Fibroblast of lung (primary cell): ENCODE measurements around the gene BFSP2. TPM values are rescaled to one million over a fixed set of nuclear protein-coding genes. Genes with fewer than 3 reads are reported as not detected.

Experiments used
- DNase-seq, 2 donors: peaks; one replicate each; pipeline versions ENCODE4 v3.0.0 to v3.0.0-alpha.2; 2010; ENCODE audit warnings: low read depth in 2 of 2
- H2AFZ ChIP-seq: 2 replicates; pipeline ENCODE4 v1.5.1; 2012; ENCODE audit warnings: low read length, control low read depth, inconsistent platforms
- H3K27ac ChIP-seq: 2 replicates; pipeline ENCODE4 v1.5.1; 2011; ENCODE audit warnings: low read length, control low read depth; ENCODE audit not compliant: insufficient read depth
- H3K27me3 ChIP-seq: 2 replicates; pipeline ENCODE4 v1.5.1; 2011; ENCODE audit warnings: mild to moderate bottlenecking, low read length; ENCODE audit not compliant: control insufficient read depth, insufficient read depth
- H3K36me3 ChIP-seq: 2 replicates; pipeline ENCODE4 v1.5.1; 2011; ENCODE audit warnings: low read length; ENCODE audit not compliant: control insufficient read depth, insufficient read depth
- H3K4me1 ChIP-seq: 2 replicates; pipeline ENCODE4 v1.5.1; 2011; ENCODE audit warnings: low read length; ENCODE audit not compliant: control insufficient read depth, insufficient read depth; ENCODE audit errors: extremely low read depth
- H3K4me2 ChIP-seq: 2 replicates; pipeline ENCODE4 v1.5.1; 2011; ENCODE audit warnings: low read length, control low read depth; ENCODE audit not compliant: insufficient read depth; ENCODE audit errors: extremely low read depth
- H3K4me3 ChIP-seq, 4 experiments: fragments of 200-600 bp in 1 of 4; sonication (generic) in 1 of 4; replicated peaks in 1 of 4; 2 replicates each; pipeline ENCODE4 v1.5.1; 2011 to 2016; ENCODE audit warnings: low read length in 4 of 4, low read depth in 3 of 4, mild to moderate bottlenecking in 3 of 4, control low read depth in 2 of 4, inconsistent platforms in 1 of 4, mixed read lengths in 1 of 4; ENCODE audit not compliant: insufficient read depth in 1 of 4; ENCODE audit errors: control extremely low read depth in 1 of 4
- H3K79me2 ChIP-seq: 2 replicates; pipeline ENCODE4 v1.5.1; 2012; ENCODE audit warnings: mild to moderate bottlenecking, low read length, inconsistent platforms; ENCODE audit not compliant: control insufficient read depth, insufficient read depth
- H3K9ac ChIP-seq: 2 replicates; pipeline ENCODE4 v1.5.1; 2011; ENCODE audit warnings: mild to moderate bottlenecking, low read length, control low read depth; ENCODE audit not compliant: insufficient read depth
- H3K9me3 ChIP-seq: 2 replicates; pipeline ENCODE4 v1.5.1; 2012; ENCODE audit warnings: low read depth, low read length; ENCODE audit not compliant: control insufficient read depth, insufficient read depth
- H4K20me1 ChIP-seq: 2 replicates; pipeline ENCODE4 v1.5.1; 2011; ENCODE audit warnings: low read length; ENCODE audit not compliant: control insufficient read depth, insufficient read depth; ENCODE audit errors: extremely low read depth
- EZH2 ChIP-seq: IDR thresholded peaks from 2 replicates; pipeline ENCODE4 v1.5.1; 2012; ENCODE audit warnings: low read length, control low read depth, mild to moderate bottlenecking; ENCODE audit errors: missing control alignments
- polyA plus RNA-seq, 2 donors: library from polyadenylated mRNA; depleted of rRNA in 1 of 2; stranded (reverse) in 1 of 2; unstranded in 1 of 2; fragments of >200 nt; gene quantifications; 2 replicates each; pipeline ENCODE4 v1.2.1, GENCODE V29; 2011 to 2012; ENCODE audit warnings: missing spikeins in 1 of 2
- total RNA-seq: library from RNA; depleted of rRNA; stranded (reverse); fragments of >200 nt; gene quantifications from 2 replicates; pipeline ENCODE4 v1.2.1, GENCODE V29; 2014
- TF ChIP-seq, protein P1 (sequence below), 2 donors: IDR thresholded peaks in 1 of 2; conservative IDR thresholded peaks in 1 of 2; 1 replicate in 1 of 2; 2 replicates in 1 of 2; pipeline ENCODE4 v1.5.1; 2011 to 2012; ENCODE audit warnings: low read length in 2 of 2, control low read depth in 1 of 2, inconsistent platforms in 1 of 2, low read depth in 1 of 2, mild to moderate bottlenecking in 1 of 2

BFSP2 gene
- total and polyA plus RNA-seq, 2 donors (not counting 1 experiment from before 2014, with no cell fraction given), result not detected

DNA sequence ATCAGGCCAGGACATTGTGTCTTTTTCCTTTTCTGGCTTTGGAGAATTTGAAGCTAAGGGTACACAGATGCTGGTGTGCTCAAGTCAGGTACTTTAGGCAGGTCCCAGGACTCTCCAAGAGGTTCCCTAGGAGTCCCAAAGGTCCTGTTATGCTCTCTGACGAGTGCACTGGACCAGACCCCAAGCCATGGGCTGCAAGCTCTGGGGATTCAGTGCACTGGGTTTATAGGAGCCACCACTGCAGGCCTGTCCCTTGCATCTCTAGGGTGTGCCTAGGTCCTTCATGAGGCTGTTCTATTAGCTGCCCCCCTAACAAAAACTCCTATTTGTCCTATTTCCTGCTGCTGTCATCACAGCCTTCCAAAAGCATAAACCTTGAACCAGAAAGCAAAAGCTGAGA, 31.9 kb upstream of the BFSP2 start:
- TF ChIP-seq, protein P1, sequence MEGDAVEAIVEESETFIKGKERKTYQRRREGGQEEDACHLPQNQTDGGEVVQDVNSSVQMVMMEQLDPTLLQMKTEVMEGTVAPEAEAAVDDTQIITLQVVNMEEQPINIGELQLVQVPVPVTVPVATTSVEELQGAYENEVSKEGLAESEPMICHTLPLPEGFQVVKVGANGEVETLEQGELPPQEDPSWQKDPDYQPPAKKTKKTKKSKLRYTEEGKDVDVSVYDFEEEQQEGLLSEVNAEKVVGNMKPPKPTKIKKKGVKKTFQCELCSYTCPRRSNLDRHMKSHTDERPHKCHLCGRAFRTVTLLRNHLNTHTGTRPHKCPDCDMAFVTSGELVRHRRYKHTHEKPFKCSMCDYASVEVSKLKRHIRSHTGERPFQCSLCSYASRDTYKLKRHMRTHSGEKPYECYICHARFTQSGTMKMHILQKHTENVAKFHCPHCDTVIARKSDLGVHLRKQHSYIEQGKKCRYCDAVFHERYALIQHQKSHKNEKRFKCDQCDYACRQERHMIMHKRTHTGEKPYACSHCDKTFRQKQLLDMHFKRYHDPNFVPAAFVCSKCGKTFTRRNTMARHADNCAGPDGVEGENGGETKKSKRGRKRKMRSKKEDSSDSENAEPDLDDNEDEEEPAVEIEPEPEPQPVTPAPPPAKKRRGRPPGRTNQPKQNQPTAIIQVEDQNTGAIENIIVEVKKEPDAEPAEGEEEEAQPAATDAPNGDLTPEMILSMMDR (conservative IDR thresholded peaks at IDR 0.05 in 1 of 2, IDR thresholded peaks at IDR 0.05 in 1 of 2; ENCODE audit: low read depth in 1 of 2, low read length in 2 of 2), result no peak
- no peak for TF ChIP-seq EZH2
- Histone ChIP-seq H3K4me2 (no peak overlapping the region), H3K36me3 (no peaks in the 10 kb centered on the region), H3K79me2 (no peaks in the 10 kb centered on the region), H3K27me3 (no peaks in the 10 kb centered on the region), H2AFZ (no peak overlapping the region), H3K27ac (no peak overlapping the region), H4K20me1 (no peaks in the 10 kb centered on the region), H3K9me3 (no peaks in the 10 kb centered on the region), H3K4me3 (no peak overlapping the region), H3K4me1 (no peaks in the 10 kb centered on the region), H3K9ac (no peak overlapping the region)
- no peak for DNase-seq

DNA sequence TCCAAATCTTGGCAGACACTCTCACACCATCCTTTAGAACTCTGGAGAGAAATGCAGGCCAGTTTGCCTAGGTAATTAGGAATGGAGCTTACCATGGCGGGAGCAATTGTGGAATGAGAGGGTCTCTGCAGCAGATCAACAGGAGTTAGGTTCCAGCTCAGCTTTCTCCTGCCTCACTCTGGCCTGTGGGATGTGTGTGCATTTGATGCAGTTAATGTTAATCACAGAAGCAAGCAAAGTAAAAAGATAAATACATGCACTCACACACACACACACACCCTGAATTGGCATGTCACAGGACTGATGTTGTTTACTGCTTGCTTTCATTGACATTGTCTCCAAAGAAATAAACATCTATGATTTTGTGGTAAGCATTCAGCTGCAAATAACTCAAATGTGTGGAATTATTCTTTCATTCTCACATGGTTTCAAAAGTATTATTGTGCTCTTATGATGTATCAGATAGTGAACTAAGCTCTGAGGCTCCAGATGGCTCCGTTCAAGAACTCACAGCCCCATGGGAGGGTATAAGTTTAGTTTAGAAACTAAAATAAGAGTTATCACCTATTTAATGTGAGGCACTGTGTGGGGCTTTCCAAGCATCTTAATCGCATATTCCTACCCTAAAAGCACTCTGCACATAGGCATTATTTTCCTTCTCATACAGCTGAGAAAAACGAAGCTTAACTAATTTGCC, 31.3 kb upstream of the BFSP2 start:
- Histone ChIP-seq H3K27me3 (no peaks in the 10 kb centered on the region), H3K4me2 (no peak overlapping the region), H3K4me1 (no peaks in the 10 kb centered on the region), H3K79me2 (no peaks in the 10 kb centered on the region), H3K9ac (no peak overlapping the region), H3K4me3 (no peak overlapping the region), H4K20me1 (no peaks in the 10 kb centered on the region), H3K27ac (no peak overlapping the region), H3K36me3 (no peaks in the 10 kb centered on the region), H2AFZ (no peak overlapping the region), H3K9me3 (no peaks in the 10 kb centered on the region)
- TF ChIP-seq, protein P1 (conservative IDR thresholded peaks at IDR 0.05 in 1 of 2, IDR thresholded peaks at IDR 0.05 in 1 of 2; ENCODE audit: low read depth in 1 of 2, low read length in 2 of 2), result no peak
- no peak for TF ChIP-seq EZH2
- no peak for DNase-seq

DNA sequence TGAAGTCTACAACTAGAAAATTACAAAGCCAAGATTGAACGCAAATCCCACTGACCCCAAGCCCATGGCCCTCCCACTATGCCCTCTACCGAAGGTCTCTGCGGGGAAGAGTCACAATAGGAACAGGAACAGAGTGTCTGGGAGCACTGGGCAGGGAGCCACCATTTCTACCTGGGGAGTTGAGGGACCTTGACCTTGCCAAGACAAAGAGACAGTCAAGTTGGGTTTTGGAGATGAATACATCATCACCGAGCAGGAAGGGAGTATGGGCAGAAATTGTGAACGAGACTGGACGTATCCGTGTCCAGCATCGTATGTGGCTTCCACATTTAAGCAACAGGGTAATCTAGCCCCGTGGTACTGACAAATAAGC, 30.8 kb upstream of the BFSP2 start:
- no peak overlapping the region for H3K4me2 ChIP-seq
- H3K9ac ChIP-seq, result no peak overlapping the region
- no peak overlapping the region for H3K27ac ChIP-seq
- H3K4me3 ChIP-seq, result no peak overlapping the region
- H3K27me3 ChIP-seq, result no peaks in the 10 kb centered on the region
- H4K20me1 ChIP-seq, result no peaks in the 10 kb centered on the region
- no peaks in the 10 kb centered on the region for H3K9me3 ChIP-seq
- H2AFZ ChIP-seq, result no peak overlapping the region
- no peaks in the 10 kb centered on the region for H3K4me1 ChIP-seq
- no peak for DNase-seq
- TF ChIP-seq, protein P1 (conservative IDR thresholded peaks at IDR 0.05 in 1 of 2, IDR thresholded peaks at IDR 0.05 in 1 of 2; ENCODE audit: low read depth in 1 of 2, low read length in 2 of 2), result no peak
- TF ChIP-seq EZH2, result no peak
- H3K79me2 ChIP-seq, result no peaks in the 10 kb centered on the region
- H3K36me3 ChIP-seq, result no peaks in the 10 kb centered on the region
